ENCODE measurements around the gene KLHL34.

KLHL34 gene

DNA sequence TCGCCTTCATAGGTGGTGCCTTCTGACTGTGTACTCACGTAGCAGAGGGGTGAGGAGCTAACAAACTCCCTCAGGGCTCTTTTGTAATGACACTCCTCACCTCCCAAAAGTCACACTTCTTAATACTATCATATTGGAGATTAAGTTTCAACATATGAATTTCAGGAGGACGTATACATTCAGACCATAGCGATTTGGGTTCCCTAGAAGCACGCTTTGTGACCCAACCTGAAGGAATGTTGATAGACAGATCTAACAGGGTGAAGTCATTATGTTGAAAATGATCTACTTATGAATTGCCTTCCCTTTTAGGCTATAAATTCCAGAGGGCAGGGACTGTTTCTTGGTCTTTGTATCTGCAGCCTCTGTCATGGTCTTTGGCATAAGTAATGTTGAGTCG is 3.2 kb upstream of the KLHL34 start:
- POLR2A ChIA-PET: no interaction called here

DNA sequence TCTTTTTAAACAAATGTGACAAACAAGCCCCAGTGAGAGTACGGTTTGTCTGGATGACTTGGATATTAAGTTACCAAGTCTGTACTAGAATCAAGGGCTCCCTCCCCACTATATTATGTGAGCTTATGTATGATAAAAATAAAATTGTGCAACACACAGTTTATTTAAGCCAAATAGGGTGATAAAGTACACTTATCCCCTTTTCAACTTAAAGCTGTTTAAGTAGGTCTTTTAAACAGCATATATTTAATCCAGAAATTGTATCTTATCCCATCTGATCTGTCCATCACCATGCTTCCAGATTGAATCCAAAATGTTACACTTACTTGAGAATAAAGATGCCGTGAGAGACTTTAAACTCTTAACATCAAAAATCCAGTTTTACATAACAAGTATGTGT is 2.0 kb upstream of the KLHL34 start:
- TF ChIP-seq ZNF266 (tag by site-specific recombination; IDR thresholded peaks at IDR 0.05; ENCODE audit: low read depth): no peak
- TF ChIP-seq ZNF311 (tag by site-specific recombination; IDR thresholded peaks at IDR 0.05; ENCODE audit: borderline replicate concordance): no peak
- no peak for TF ChIP-seq ZNF157 (tag by site-specific recombination; IDR thresholded peaks at IDR 0.05)
- no peak for TF ChIP-seq ZBTB21 (tag by site-specific recombination; IDR thresholded peaks at IDR 0.05)
- CTCF ChIA-PET: no interaction called here
- Histone ChIP-seq H3K9me3 (ENCODE audit: control insufficient read depth, insufficient read depth, low read depth, low read length) (no peaks in the 10 kb centered on the region), H3K4me3 (ENCODE audit: low read depth, low read length) (no peak overlapping the region), H3K4me1 (ENCODE audit: control insufficient read depth, insufficient read depth, low read length) (no peaks in the 10 kb centered on the region), H3K36me3 (ENCODE audit: control insufficient read depth in 2 of 2, insufficient read depth in 1 of 2, low read length in 2 of 2) (no peaks in the 10 kb centered on the region), H3K27ac (ENCODE audit: extremely low read depth, low read depth, low read length) (no peak overlapping the region)
- POLR2A ChIA-PET: no interaction called here

More for the DNA sequence above, 3.2 kb upstream of the KLHL34 start:
- CTCF ChIA-PET: interaction anchor here (0.6 kb wide), 1 partner anchor 28 kb away, joined by 3 read pairs; no protein-coding TSS in a partner anchor
- no peaks in the 10 kb centered on the region for H3K4me1 ChIP-seq (ENCODE audit: control insufficient read depth, insufficient read depth, low read length)
- no peaks in the 10 kb centered on the region for H3K36me3 ChIP-seq (ENCODE audit: control insufficient read depth in 2 of 2, insufficient read depth in 1 of 2, low read length in 2 of 2)
- no peak overlapping the region for H3K4me3 ChIP-seq (ENCODE audit: low read depth, low read length)
- TF ChIP-seq TRIM28 (IDR thresholded peaks at IDR 0.05; ENCODE audit: borderline replicate concordance, low read length) (peak; percentile 51; the same call in 1 of the 2 replicates), ZNF585B (tag by site-specific recombination; IDR thresholded peaks at IDR 0.05) (no peak)
- TF ChIP-seq, protein P1, sequence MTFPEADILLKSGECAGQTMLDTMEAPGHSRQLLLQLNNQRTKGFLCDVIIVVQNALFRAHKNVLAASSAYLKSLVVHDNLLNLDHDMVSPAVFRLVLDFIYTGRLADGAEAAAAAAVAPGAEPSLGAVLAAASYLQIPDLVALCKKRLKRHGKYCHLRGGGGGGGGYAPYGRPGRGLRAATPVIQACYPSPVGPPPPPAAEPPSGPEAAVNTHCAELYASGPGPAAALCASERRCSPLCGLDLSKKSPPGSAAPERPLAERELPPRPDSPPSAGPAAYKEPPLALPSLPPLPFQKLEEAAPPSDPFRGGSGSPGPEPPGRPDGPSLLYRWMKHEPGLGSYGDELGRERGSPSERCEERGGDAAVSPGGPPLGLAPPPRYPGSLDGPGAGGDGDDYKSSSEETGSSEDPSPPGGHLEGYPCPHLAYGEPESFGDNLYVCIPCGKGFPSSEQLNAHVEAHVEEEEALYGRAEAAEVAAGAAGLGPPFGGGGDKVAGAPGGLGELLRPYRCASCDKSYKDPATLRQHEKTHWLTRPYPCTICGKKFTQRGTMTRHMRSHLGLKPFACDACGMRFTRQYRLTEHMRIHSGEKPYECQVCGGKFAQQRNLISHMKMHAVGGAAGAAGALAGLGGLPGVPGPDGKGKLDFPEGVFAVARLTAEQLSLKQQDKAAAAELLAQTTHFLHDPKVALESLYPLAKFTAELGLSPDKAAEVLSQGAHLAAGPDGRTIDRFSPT (tag by site-specific recombination; IDR thresholded peaks at IDR 0.05): no peak
- no peaks in the 10 kb centered on the region for H3K9me3 ChIP-seq (ENCODE audit: control insufficient read depth, insufficient read depth, low read depth, low read length)
- no peak overlapping the region for H3K27ac ChIP-seq (ENCODE audit: extremely low read depth, low read depth, low read length)

DNA sequence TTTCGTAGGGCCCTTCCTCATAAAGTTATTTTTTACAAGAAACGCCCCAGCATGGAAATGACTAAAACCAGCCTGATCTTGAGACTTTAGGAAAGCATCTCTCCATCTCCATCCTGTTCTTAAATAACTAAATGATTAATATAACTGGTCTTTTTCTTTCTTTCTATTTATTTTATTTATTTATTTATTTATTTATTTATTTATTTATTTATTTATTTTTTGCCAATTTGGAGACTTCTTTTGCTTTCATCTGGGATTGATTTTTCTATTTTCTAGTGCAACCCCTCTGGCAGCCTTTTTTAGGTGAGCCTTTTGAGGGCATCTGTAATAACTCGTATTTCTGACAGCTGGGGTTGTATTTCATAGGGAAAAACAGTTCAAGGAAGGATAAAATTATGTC is 1.2 kb upstream of the KLHL34 start:
- H3K4me3 ChIP-seq (ENCODE audit: low read depth, low read length): no peak overlapping the region
- H3K36me3 ChIP-seq (ENCODE audit: control insufficient read depth in 2 of 2, insufficient read depth in 1 of 2, low read length in 2 of 2): no peaks in the 10 kb centered on the region
- no peaks in the 10 kb centered on the region for H3K9me3 ChIP-seq (ENCODE audit: control insufficient read depth, insufficient read depth, low read depth, low read length)
- no peaks in the 10 kb centered on the region for H3K4me1 ChIP-seq (ENCODE audit: control insufficient read depth, insufficient read depth, low read length)
- H3K27ac ChIP-seq (ENCODE audit: extremely low read depth, low read depth, low read length): no peak overlapping the region
- ChIA-PET CTCF (interaction anchor here (0.6 kb wide), 1 partner anchor 57 kb away, joined by 3 read pairs; no protein-coding TSS in a partner anchor), POLR2A (no interaction called here)
- peak; percentile 42; the same call in 1 of the 2 replicates for TF ChIP-seq ZNF501 (tag by site-specific recombination; IDR thresholded peaks at IDR 0.05)
- TF ChIP-seq, protein P2, sequence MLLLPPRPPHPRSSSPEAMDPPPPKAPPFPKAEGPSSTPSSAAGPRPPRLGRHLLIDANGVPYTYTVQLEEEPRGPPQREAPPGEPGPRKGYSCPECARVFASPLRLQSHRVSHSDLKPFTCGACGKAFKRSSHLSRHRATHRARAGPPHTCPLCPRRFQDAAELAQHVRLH (tag by site-specific recombination; IDR thresholded peaks at IDR 0.05): 0 out of 2 replicates have a peak, but pooled peaks have one; percentile 38
- TF ChIP-seq, protein P3, sequence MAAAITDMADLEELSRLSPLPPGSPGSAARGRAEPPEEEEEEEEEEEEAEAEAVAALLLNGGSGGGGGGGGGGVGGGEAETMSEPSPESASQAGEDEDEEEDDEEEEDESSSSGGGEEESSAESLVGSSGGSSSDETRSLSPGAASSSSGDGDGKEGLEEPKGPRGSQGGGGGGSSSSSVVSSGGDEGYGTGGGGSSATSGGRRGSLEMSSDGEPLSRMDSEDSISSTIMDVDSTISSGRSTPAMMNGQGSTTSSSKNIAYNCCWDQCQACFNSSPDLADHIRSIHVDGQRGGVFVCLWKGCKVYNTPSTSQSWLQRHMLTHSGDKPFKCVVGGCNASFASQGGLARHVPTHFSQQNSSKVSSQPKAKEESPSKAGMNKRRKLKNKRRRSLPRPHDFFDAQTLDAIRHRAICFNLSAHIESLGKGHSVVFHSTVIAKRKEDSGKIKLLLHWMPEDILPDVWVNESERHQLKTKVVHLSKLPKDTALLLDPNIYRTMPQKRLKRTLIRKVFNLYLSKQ (tag by site-specific recombination; IDR thresholded peaks at IDR 0.05; ENCODE audit: borderline replicate concordance): peak; percentile 50; the same call in 1 of the 2 replicates
- TF ChIP-seq, protein P4, sequence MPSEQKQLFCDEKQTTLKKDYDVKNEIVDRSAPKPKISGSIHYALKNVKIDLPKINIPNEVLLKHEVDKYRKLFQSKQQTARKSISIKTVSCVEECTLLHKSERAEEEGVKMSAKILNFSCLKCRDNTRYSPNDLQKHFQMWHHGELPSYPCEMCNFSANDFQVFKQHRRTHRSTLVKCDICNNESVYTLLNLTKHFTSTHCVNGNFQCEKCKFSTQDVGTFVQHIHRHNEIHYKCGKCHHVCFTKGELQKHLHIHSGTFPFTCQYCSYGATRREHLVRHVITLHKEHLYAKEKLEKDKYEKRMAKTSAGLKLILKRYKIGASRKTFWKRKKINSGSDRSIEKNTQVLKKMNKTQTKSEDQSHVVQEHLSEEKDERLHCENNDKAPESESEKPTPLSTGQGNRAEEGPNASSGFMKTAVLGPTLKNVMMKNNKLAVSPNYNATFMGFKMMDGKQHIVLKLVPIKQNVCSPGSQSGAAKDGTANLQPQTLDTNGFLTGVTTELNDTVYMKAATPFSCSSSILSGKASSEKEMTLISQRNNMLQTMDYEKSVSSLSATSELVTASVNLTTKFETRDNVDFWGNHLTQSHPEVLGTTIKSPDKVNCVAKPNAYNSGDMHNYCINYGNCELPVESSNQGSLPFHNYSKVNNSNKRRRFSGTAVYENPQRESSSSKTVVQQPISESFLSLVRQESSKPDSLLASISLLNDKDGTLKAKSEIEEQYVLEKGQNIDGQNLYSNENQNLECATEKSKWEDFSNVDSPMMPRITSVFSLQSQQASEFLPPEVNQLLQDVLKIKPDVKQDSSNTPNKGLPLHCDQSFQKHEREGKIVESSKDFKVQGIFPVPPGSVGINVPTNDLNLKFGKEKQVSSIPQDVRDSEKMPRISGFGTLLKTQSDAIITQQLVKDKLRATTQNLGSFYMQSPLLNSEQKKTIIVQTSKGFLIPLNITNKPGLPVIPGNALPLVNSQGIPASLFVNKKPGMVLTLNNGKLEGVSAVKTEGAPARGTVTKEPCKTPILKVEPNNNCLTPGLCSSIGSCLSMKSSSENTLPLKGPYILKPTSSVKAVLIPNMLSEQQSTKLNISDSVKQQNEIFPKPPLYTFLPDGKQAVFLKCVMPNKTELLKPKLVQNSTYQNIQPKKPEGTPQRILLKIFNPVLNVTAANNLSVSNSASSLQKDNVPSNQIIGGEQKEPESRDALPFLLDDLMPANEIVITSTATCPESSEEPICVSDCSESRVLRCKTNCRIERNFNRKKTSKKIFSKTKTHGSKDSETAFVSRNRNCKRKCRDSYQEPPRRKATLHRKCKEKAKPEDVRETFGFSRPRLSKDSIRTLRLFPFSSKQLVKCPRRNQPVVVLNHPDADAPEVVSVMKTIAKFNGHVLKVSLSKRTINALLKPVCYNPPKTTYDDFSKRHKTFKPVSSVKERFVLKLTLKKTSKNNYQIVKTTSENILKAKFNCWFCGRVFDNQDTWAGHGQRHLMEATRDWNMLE (tag by site-specific recombination; conservative IDR thresholded peaks at IDR 0.05; ENCODE audit: low read depth): peak; percentile 92
- peak; percentile 76; the same call in 1 of the 2 replicates for TF ChIP-seq ZNF433 (tag by site-specific recombination; IDR thresholded peaks at IDR 0.05; ENCODE audit: low read depth)
- TF ChIP-seq ZXDB (tag by site-specific recombination; IDR thresholded peaks at IDR 0.05): peak; percentile 82
- peak; percentile 81; the same call in 1 of the 2 replicates for TF ChIP-seq ZNF560 (tag by site-specific recombination; IDR thresholded peaks at IDR 0.05; ENCODE audit: borderline replicate concordance)
- TF ChIP-seq ZNF777 (tag by site-specific recombination; IDR thresholded peaks at IDR 0.05; ENCODE audit: borderline replicate concordance): no peak
- TF ChIP-seq, protein P5, sequence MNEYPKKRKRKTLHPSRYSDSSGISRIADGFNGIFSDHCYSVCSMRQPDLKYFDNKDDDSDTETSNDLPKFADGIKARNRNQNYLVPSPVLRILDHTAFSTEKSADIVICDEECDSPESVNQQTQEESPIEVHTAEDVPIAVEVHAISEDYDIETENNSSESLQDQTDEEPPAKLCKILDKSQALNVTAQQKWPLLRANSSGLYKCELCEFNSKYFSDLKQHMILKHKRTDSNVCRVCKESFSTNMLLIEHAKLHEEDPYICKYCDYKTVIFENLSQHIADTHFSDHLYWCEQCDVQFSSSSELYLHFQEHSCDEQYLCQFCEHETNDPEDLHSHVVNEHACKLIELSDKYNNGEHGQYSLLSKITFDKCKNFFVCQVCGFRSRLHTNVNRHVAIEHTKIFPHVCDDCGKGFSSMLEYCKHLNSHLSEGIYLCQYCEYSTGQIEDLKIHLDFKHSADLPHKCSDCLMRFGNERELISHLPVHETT (tag by site-specific recombination; IDR thresholded peaks at IDR 0.05): 0 out of 2 replicates have a peak, but pooled peaks have one; percentile 18
- TF ChIP-seq ZNF837 (tag by site-specific recombination; IDR thresholded peaks at IDR 0.05): no peak
- TF ChIP-seq ZNF701 (tag by site-specific recombination; IDR thresholded peaks at IDR 0.05): no peak
- TF ChIP-seq ZNF510 (tag by site-specific recombination; IDR thresholded peaks at IDR 0.05; ENCODE audit: insufficient replicate concordance): peak; percentile 88
- no peak for TF ChIP-seq ZNF214 (tag by site-specific recombination; IDR thresholded peaks at IDR 0.05; ENCODE audit: borderline replicate concordance)

Measured in HEK293 (cell line).